NCI-H774 (cell line): Measurements from ENCODE around the gene PSMD9.

Experiments used
- DNase-seq: peaks from one replicate; lab custom pipeline; 2025; lab: John Stamatoyannopoulos, UW

The PSMD9 gene

DNA sequence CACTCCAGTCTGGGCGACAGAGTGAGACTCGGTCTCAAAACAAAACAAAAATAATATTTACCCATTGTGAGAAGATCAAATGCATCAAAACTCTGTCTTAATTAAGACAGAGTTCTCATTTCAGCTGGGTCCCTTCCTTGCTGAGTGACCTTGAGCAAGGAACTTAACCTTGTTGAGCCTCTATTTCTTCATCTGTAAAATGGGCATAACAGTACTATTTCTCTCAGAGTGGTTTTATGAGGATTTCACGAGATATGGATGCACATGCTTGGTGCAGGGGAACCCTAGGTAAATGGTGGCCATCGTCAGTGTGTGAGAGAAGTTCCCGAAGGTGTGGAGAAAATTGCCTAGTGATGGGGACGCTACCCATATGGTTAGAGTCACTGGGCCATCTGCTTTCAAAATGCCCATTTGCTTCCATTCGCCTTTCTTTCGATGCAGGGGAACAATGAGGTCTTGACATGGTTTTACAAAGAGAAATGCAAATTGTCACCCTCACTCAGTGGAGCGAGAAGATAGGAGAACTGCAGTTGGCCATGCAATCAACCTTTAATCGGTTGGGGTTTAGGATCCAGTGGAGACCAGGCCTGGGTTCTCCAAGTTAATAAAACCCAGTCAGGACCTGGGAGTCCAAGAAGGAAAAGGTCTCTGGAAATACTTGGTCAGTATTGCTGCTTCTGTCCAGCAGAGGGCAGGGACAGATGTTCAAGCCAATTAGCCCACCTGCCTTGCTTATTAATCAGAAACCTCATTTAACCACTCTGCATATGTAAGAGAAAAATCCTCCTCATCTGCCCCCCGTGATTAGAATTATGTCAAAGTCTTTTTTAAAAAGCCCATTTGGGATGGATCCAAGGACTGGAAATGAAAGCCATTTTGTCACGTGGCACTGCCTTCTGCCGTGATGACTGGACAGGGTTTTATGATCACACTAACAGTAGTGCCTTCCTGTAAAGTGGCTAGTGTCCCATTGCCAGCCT lies 67.0 kb downstream of the PSMD9 start:
- no peak for DNase-seq

DNA sequence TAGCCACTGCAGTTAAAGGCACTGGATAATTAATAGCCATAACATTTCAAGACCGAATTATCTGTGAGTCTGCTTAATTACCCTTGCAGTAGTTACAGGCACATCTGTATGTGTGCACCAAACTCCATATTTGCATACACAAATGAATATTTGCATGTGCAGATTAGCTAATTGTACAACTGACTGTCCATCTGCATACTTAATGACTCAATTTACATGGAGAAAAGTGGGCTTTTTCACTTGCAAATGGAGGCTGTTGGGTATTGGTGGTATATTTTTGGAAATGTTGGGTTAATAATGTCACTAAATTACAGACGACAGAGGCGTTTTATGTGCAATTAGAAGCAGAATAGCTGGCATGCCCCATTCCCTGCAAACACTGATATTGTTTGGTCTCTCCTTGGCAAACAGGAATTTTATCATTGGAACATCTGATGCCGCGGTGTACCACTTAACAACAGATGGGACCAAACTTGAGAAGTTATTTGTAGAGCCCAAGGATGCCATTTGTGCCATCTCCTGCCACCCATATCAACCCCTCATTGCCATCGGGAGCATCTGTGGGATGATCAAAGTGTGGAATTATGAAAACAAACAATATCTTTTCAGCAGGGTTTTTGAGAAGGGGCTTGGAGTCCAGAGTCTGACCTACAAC lies 69.4 kb downstream of the PSMD9 start:
- no peak for DNase-seq

DNA sequence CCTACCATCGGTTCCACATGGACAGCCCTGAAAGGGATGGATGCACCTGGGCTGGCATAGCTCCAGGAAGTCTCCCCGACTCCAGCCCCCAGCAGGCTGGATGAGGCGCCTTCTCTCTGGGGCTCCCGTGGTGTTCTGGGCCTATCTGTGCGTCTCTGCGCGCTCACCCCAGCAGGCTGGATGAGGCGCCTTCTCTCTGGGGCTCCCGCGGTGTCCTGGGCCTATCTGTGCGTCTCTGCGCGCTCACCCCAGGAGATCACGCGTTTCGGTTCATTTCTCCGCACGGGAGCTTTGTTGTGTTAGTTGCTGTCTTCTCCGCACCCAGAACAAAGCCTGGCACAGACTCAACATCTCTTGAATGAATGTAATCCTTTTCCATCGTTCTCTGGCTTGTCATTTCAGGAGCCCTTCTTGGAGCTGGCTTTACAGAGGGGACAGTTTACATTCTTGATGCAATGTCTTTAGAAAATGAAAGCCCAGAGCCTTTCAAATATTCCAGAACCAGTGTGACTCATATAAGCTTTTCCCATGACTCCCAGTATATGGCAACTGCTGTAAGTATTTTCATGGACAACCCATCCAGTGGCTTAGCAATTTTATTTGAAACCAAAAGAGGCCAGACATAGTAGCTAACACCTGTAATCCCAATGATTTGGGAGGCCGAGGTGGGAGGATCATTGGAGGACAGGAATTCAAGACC lies 70.1 kb downstream of the PSMD9 start:
- DNase-seq = no peak

DNA sequence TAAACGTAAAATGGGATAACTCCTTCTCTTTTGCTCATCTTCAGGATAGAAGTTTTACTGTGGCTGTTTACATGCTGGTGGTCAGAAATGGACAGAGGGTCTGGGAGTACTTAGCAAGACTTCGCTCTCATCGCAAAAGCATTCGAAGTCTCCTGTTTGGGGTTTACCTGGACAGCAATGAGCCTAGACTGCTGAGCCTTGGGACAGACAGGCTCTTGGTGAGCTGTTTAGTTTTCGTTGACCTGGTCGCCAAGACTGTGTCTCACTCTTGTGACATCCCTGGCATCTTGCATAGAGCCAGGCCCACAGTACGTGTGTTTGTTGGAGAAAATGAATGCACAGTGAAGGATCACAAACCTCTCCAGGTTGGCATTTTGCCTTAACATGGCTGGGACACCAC lies 72.0 kb downstream of the PSMD9 start:
- no peak for DNase-seq

DNA sequence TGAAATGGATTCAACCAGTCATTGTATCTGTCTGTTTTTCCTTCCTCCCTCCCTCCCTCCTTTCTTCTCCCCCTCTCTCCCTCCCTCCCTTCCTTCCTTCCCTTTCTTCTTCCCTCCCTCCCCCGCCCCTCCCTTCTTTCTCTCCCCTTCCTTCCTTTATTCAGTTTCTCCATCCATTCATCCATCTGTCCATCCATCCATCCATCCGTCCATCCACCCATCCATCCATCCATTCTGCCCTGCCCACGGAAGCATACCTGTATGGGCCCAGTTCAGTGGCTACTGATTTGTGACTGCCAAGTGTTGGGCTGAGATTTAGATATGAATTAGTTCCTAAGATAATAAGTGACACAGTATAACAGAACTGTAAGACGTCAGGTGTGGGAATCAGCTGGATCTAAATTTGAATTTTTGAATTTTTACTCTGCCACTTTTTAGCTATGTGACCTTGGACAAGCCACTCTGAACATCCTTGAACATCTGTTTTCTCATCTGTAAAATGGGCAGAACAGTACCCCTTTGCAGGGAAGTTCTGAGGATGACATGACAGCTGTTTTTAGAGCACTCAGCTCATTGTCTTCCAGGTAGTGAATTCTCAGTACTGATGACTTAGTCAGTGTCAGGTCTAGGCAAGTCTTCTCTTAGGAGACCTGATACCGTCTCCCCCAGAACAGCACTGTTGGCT lies 72.7 kb downstream of the PSMD9 start:
- no peak for DNase-seq

DNA sequence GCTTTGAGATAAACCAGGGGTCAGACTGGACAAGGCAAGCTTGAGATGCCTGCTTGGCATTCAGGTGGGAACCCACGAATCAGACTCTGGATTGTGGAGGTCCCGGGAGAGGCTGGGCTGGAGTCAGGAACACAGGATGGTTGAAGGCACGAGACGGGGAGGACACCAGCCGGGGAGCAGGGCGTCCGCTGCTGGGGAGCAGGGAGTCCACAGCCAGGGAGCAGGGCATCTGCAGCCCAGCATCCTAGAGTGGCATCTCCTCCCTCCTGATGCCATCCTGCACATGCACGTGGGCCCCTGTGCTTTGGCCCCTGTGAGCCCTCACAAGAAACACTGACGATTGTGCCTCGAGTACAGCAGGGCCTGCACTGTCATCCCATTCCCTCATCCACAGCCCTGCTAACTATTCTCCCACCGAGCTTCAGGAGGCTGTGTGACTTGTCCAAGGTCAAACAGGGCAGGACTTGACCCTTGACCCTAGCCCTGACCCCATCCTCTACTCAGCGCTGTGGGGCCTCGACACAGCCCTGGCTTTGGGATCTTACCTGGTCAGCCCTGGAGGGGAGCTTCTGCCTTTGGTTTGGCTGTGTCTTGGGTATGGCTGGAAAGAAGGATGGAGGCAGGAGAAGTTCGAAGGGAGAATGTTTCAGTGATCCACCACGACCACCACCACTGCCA lies 74.9 kb downstream of the PSMD9 start:
- no peak for DNase-seq

DNA sequence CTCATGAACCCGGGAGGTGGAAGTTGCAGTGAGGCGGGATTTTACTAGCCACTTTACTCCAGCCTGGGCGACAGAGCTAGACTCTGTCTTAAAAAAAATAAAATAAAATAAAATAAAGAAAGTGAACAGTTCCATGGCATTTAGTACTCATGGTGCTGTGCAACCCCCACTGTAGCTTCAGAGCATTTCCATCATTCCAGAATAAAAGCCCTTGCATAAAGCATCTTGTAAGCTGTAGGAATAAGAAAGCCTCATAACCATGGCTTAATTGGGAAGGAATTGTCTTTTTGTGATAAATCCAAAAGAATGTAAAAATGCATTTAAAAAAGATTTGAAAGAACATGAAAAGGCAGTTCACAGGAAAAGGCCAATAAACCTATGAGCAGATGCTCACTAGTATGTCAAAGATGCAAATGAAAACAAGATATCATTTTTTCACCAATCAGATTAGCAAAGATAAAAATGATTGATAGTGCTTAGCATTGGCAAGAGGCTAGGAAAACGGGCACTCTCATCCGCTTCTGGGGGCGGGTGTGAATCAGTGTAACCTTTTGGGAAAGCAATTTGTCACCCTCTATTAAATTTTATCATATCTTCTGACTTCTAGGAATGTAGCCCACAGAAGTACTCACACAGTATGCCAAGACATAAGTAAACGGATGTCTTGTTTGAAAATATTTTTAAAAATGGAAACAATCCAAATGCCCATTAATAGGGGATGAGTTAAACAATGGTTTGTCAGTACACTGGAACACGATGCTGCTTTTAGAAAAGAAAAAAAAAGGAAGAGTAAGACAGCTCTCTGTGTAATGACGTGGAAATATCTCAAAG lies 76.4 kb downstream of the PSMD9 start:
- DNase-seq = no peak

DNA sequence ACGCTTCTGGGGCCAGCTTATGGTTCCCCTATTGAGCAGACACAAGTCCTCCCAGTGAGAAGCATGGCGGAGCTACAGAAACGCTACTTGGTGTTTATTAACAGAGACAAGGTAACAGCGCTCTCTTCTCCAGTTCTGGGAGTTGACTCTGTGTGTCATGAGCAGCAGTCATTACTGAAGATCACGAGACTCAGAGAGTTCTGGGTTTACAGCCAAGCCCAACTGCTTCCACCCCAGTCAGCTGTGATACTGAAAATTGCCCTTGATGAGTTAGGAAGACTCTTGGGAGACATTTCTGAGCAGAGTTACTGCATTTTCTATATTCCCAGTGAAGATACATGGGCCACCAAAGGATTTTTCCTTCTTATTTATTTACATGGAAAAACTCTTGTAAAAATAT lies 78.4 kb downstream of the PSMD9 start:
- DNase-seq = no peak
